ENCODE results near the gene TNFAIP2.

DNA sequence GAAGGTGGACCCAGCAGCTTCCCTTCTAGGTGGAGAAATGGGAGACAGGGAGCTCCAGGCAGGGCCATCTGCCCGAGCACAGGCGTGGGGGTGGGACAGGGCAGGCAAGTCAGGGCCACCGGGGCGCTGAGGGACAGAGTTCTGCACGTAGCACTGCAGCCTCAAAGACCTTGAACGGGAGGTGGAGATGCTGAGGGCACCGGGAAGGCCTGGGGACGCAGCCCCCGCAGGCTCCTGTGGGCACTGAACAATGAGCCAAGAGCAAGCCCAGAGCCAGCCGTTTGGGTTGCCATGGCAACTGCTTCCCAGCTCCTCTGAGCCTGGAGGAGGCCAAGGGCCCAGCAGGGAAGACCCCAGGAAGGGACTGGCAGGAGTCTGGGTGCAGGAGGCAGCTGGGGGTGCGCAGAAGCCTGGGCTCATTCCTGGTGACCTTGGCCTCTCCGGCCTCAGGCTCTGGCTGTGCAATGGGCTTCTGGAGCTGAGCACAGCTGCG is 35.9 kb upstream of the TNFAIP2 start:
- TF ChIP-seq GATA2 (IDR thresholded peaks at IDR 0.05; ENCODE audit: low read depth, low read length) (no peak), GATA3 (IDR thresholded peaks at IDR 0.05; ENCODE audit: low read depth, low read length) (no peak)

All from SH-SY5Y (cell line).